Endothelial cell of umbilical vein (primary cell): Measurements from ENCODE around the gene SGCG. TPM values are rescaled to one million over a fixed set of nuclear protein-coding genes. Genes with fewer than 3 reads are reported as not detected.

Experiments
- BruUV-seq: library from RNA; stranded (reverse); fragments of 400-500 nt; replicated peaks from 2 replicates; lab custom pipeline; 2021; lab: Mats Ljungman, UMichigan
- CTCF ChIA-PET: fragments of 300-600, 350-600 bp; sonication (Branson Sonifier 250); formaldehyde crosslinking; loops from one replicate; lab custom pipeline; 2021; ENCODE audit warnings: antibody characterized with exemption, inconsistent platforms; lab: Charles Lee
- POLR2A ChIA-PET: fragments of 300-600, 350-600 bp; sonication (Branson Sonifier 250); formaldehyde crosslinking; loops from one replicate; lab custom pipeline; 2021; ENCODE audit warnings: antibody characterized with exemption, inconsistent platforms; lab: Charles Lee
- DNase-seq: peaks from one replicate; pipeline ENCODE4 v3.0.0-alpha.2; 2011; ENCODE audit warnings: low read depth, low spot score
- FAIRE-seq: peaks from 2 replicates; lab custom pipeline; 2011; peaks lifted over from hg19 to GRCh38; lab: Jason Lieb, UNC
- H2AFZ ChIP-seq: 2 replicates; pipeline ENCODE4 v1.6.0; 2012; ENCODE audit warnings: low read depth, low read length, control low read depth, inconsistent platforms
- H3K27ac ChIP-seq: 2 replicates; pipeline ENCODE4 v1.5.1; 2011; ENCODE audit warnings: low read depth, mild to moderate bottlenecking, control low read depth, low read length, moderate library complexity; ENCODE audit not compliant: insufficient read depth
- H3K27me3 ChIP-seq, 2 experiments: 2 replicates each; pipeline versions ENCODE4 v1.6.0 to v1.6.1; 2011; ENCODE audit warnings: low read length in 2 of 2, mixed read lengths in 1 of 2; ENCODE audit not compliant: control insufficient read depth in 2 of 2, insufficient read depth in 2 of 2
- H3K36me3 ChIP-seq, 2 experiments: 2 replicates in 1 of 2; 3 replicates in 1 of 2; pipeline ENCODE4 v1.5.1; 2011; ENCODE audit warnings: low read length in 2 of 2, mild to moderate bottlenecking in 1 of 2, moderate library complexity in 1 of 2; ENCODE audit not compliant: control insufficient read depth in 2 of 2, insufficient read depth in 2 of 2; ENCODE audit errors: extremely low read depth in 1 of 2
- H3K4me1 ChIP-seq: 3 replicates; pipeline ENCODE4 v1.5.1; 2011; ENCODE audit warnings: mild to moderate bottlenecking, low read length; ENCODE audit not compliant: control insufficient read depth, insufficient read depth; ENCODE audit errors: extremely low read depth
- H3K4me2 ChIP-seq: 2 replicates; pipeline ENCODE4 v1.6.1; 2011; ENCODE audit warnings: low read length, control low read depth, mixed read lengths; ENCODE audit not compliant: insufficient read depth
- H3K4me3 ChIP-seq, 3 experiments: fragments of 200-600 bp in 1 of 3; sonication (generic), shearing (Covaris generic) in 1 of 3; replicated peaks in 1 of 3; 2 replicates each; pipeline ENCODE4 v1.5.1; 2011 to 2016; ENCODE audit warnings: control low read depth in 3 of 3, low read length in 3 of 3, mild to moderate bottlenecking in 2 of 3, inconsistent platforms in 1 of 3, low read depth in 1 of 3, moderate library complexity in 1 of 3; ENCODE audit not compliant: insufficient read depth in 1 of 3
- H3K79me2 ChIP-seq: 2 replicates; pipeline ENCODE4 v1.6.0; 2012; ENCODE audit warnings: low read length, inconsistent platforms; ENCODE audit not compliant: control insufficient read depth, insufficient read depth
- H3K9ac ChIP-seq: replicated peaks from 2 replicates; pipeline ENCODE3; 2011; ENCODE audit warnings: low read length, control low read depth; ENCODE audit not compliant: insufficient read depth; ENCODE audit errors: extremely low read depth
- H3K9me1 ChIP-seq: replicated peaks from 3 replicates; pipeline ENCODE4 v1.6.0; 2011; ENCODE audit warnings: mild to moderate bottlenecking, low read length; ENCODE audit not compliant: control insufficient read depth, insufficient read depth; ENCODE audit errors: extremely low read depth
- H3K9me3 ChIP-seq: replicated peaks from 2 replicates; pipeline ENCODE4 v1.5.1; 2012; ENCODE audit warnings: low read length, inconsistent platforms; ENCODE audit not compliant: control insufficient read depth, insufficient read depth
- H4K20me1 ChIP-seq: replicated peaks from 2 replicates; pipeline ENCODE3; 2011; ENCODE audit warnings: mild to moderate bottlenecking, low read length; ENCODE audit not compliant: control insufficient read depth, insufficient read depth; ENCODE audit errors: extremely low read depth
- CTCF ChIP-seq, 2 donors: IDR thresholded peaks; 1 replicate in 1 of 2; 2 replicates in 1 of 2; pipeline ENCODE4 v1.5.1; 2011; ENCODE audit warnings: low read length in 2 of 2, mild to moderate bottlenecking in 2 of 2, moderate library complexity in 2 of 2, control low read depth in 1 of 2, inconsistent platforms in 1 of 2, low read depth in 1 of 2; ENCODE audit not compliant: insufficient read depth in 1 of 2; ENCODE audit errors: extremely low read depth in 1 of 2
- GATA2 ChIP-seq: IDR thresholded peaks from 2 replicates; pipeline ENCODE4 v1.7.0; 2011; ENCODE audit warnings: low read depth, mild to moderate bottlenecking, moderate library complexity, mixed read lengths, low read length; ENCODE audit not compliant: insufficient read length, insufficient read depth
- dilution Hi-C: fragments of 300-500 bp; cut with MboI; formaldehyde crosslinking; loops from one replicate; pipeline ENCODE4 v1.15.0; 2019; ENCODE audit warnings: low sequenced_read_pairs; ENCODE audit not compliant: extremely low pct_ligation_motif_present
- intact Hi-C: fragments of 100-400 bp; cut with micrococcal nuclease; formaldehyde crosslinking; loops from one replicate; pipeline ENCODE4 v1.10.0; 2022
- polyA plus RNA-seq, 4 experiments: library from polyadenylated mRNA; depleted of rRNA in 3 of 4; stranded (reverse) in 3 of 4; unstranded in 1 of 4; fragments of >200 nt; gene quantifications; 2 replicates each; pipeline versions ENCODE4 v1.2.1 to v1.2.3, GENCODE V29; 2011 to 2012; ENCODE audit warnings: missing spikeins in 1 of 4
- total RNA-seq: library from RNA; stranded (reverse); gene quantifications from 2 replicates; pipeline ENCODE4 v1.2.3, GENCODE V29; 2021
- TF ChIP-seq, protein P1 (sequence below): IDR thresholded peaks from 2 replicates; pipeline ENCODE4 v1.6.1; 2011; ENCODE audit not compliant: insufficient read depth, insufficient read length

SGCG gene
- total and polyA plus RNA-seq, 2 donors (not counting 3 experiments of a cell fraction or from before 2014, with no cell fraction given), result 0.22 TPM; not detected in 1

DNA sequence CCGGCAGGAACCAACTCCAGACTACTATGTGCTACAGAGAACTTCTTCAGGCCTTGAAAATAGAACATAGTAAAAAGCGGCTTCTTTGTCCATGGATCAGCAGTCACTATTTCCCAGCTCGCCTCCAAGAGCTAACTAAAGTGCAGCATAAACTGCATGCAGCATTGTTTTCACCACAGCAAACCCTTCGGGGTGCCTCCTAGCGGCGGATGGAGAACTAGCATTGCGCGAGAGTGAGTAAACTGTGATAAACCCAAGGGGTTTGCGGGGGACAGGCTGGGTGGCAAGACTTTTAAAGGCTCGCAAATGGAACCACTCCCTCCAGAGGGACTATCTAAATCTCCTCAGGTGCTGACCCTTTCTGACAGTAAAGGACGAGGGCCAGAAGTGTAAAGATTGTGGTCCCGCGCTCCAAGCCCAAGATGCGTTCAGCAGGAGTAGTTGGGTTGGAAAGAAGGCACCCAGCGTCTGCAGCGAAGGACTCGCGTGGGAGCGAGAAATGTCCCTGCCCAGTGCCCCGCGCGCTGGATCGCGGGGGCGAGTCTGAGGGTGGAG, 21.5 kb upstream of the SGCG start:
- Histone ChIP-seq H3K9me1 (no peaks in the 10 kb centered on the region), H3K9ac (no peak overlapping the region), H3K27me3 (peaks cover 0 to 20% of the 10 kb centered on the region in 2 experiments), H3K36me3 (no peaks in the 10 kb centered on the region), H3K4me1 (peaks cover 3% of the 10 kb centered on the region), H2AFZ (no peak overlapping the region), H3K4me2 (peak overlapping the region; percentile 24), H3K27ac (no peak overlapping the region), H3K4me3 (no peak overlapping the region), H4K20me1 (no peaks in the 10 kb centered on the region), H3K9me3 (no peaks in the 10 kb centered on the region), H3K79me2 (no peaks in the 10 kb centered on the region)
- ChIA-PET CTCF (no interaction called here), POLR2A (no interaction called here)
- TF ChIP-seq, protein P1, sequence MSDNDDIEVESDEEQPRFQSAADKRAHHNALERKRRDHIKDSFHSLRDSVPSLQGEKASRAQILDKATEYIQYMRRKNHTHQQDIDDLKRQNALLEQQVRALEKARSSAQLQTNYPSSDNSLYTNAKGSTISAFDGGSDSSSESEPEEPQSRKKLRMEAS, result no peak
- no peak for TF ChIP-seq GATA2
- TF ChIP-seq CTCF (IDR thresholded peaks at IDR 0.05; ENCODE audit: extremely low read depth in 1 of 2, insufficient read depth in 1 of 2, low read depth in 1 of 2, low read length in 2 of 2), result peak; percentile 61 to 63
- BruUV-seq, result no TSS peak
- dilution Hi-C loops, result no loop called here
- peak; percentile 6 for DNase-seq
- intact Hi-C loops, result no loop called here
- peak; percentile 42 for FAIRE-seq
